GM23338 (cell line): ENCODE measurements around the gene TIMM29.

Source experiments
- CREB1 ChIP-seq: fragments of 250-450 bp; sonication (Bioruptor Pico); IDR thresholded peaks from 2 replicates; pipeline ENCODE4 v1.5.0; 2020; ENCODE audit warnings: low read depth, mild to moderate bottlenecking, moderate library complexity
- EZH2 ChIP-seq: fragments of 200-600 bp; sonication (generic); IDR thresholded peaks from one replicate; pipeline ENCODE4 v1.8.0; 2017; ENCODE audit warnings: antibody characterized with exemption, mild to moderate bottlenecking, low read depth; ENCODE audit not compliant: unreplicated experiment
- EZH2phosphoT487 ChIP-seq: fragments of 200-600 bp; sonication (generic); IDR thresholded peaks from one replicate; pipeline ENCODE4 v1.8.1; 2018; ENCODE audit warnings: antibody characterized with exemption; ENCODE audit not compliant: unreplicated experiment
- JUNB ChIP-seq: IDR thresholded peaks from one replicate; pipeline ENCODE4 v1.6.1; 2016; ENCODE audit warnings: antibody characterized with exemption; ENCODE audit not compliant: unreplicated experiment
- POLR2AphosphoS5 ChIP-seq: IDR thresholded peaks from 2 replicates; pipeline ENCODE4 v1.6.1; 2016; ENCODE audit warnings: antibody characterized with exemption, low read depth
- STAT1 ChIP-seq: IDR thresholded peaks from one replicate; pipeline ENCODE4 v1.6.1; 2016; ENCODE audit warnings: antibody characterized with exemption; ENCODE audit not compliant: unreplicated experiment
- ZNF114 ChIP-seq: fragments of 250-450 bp; sonication (Bioruptor Pico); IDR thresholded peaks from 2 replicates; pipeline ENCODE4 v1.5.0; 2020; ENCODE audit warnings: mild to moderate bottlenecking, moderate library complexity
- TF ChIP-seq, protein P1 (sequence below), 2 experiments: fragments of 200-600 bp in 1 of 2; sonication (generic) in 1 of 2; conservative IDR thresholded peaks; 2 replicates each; pipeline versions ENCODE4 v1.5.1 to v1.6.1; 2016 to 2017; ENCODE audit warnings: antibody characterized with exemption in 2 of 2, low read depth in 2 of 2, mild to moderate bottlenecking in 2 of 2, moderate library complexity in 1 of 2
- TF ChIP-seq, protein P2 (sequence below): IDR thresholded peaks from one replicate; pipeline ENCODE4 v1.6.1; 2018; ENCODE audit warnings: antibody characterized with exemption; ENCODE audit not compliant: unreplicated experiment

DNA sequence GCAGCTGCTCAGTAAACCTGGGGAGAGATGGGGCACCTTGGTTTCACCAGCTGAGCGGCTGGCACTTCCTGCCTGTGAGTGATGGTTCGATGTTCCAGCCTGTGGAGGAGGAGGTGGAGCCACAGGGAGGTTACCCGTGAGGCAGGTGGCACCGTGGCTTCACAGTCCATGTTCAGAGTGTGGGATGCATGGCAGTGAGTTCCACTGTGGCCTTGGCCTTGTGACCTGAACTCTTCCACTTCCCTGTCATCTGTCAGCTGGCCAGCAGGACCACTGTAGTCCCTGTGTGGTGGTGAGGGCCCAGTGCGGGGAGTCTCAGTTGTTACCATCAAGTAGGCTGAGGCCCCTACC, 49.1 kb downstream of the TIMM29 start:
- TF ChIP-seq, protein P1, sequence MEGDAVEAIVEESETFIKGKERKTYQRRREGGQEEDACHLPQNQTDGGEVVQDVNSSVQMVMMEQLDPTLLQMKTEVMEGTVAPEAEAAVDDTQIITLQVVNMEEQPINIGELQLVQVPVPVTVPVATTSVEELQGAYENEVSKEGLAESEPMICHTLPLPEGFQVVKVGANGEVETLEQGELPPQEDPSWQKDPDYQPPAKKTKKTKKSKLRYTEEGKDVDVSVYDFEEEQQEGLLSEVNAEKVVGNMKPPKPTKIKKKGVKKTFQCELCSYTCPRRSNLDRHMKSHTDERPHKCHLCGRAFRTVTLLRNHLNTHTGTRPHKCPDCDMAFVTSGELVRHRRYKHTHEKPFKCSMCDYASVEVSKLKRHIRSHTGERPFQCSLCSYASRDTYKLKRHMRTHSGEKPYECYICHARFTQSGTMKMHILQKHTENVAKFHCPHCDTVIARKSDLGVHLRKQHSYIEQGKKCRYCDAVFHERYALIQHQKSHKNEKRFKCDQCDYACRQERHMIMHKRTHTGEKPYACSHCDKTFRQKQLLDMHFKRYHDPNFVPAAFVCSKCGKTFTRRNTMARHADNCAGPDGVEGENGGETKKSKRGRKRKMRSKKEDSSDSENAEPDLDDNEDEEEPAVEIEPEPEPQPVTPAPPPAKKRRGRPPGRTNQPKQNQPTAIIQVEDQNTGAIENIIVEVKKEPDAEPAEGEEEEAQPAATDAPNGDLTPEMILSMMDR (conservative IDR thresholded peaks at IDR 0.05; ENCODE audit: low read depth in 2 of 2), result no peak
- no peak for TF ChIP-seq POLR2AphosphoS5
- TF ChIP-seq, protein P2, sequence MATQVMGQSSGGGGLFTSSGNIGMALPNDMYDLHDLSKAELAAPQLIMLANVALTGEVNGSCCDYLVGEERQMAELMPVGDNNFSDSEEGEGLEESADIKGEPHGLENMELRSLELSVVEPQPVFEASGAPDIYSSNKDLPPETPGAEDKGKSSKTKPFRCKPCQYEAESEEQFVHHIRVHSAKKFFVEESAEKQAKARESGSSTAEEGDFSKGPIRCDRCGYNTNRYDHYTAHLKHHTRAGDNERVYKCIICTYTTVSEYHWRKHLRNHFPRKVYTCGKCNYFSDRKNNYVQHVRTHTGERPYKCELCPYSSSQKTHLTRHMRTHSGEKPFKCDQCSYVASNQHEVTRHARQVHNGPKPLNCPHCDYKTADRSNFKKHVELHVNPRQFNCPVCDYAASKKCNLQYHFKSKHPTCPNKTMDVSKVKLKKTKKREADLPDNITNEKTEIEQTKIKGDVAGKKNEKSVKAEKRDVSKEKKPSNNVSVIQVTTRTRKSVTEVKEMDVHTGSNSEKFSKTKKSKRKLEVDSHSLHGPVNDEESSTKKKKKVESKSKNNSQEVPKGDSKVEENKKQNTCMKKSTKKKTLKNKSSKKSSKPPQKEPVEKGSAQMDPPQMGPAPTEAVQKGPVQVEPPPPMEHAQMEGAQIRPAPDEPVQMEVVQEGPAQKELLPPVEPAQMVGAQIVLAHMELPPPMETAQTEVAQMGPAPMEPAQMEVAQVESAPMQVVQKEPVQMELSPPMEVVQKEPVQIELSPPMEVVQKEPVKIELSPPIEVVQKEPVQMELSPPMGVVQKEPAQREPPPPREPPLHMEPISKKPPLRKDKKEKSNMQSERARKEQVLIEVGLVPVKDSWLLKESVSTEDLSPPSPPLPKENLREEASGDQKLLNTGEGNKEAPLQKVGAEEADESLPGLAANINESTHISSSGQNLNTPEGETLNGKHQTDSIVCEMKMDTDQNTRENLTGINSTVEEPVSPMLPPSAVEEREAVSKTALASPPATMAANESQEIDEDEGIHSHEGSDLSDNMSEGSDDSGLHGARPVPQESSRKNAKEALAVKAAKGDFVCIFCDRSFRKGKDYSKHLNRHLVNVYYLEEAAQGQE, result no peak
- TF ChIP-seq CREB1 (CRISPR knock-in tag), result no peak
- TF ChIP-seq EZH2, result no peak
- TF ChIP-seq EZH2phosphoT487, result no peak
- TF ChIP-seq STAT1, result no peak
- TF ChIP-seq ZNF114 (CRISPR knock-in tag), result no peak
- TF ChIP-seq JUNB, result no peak
